GM19193 (cell line): Measurements from ENCODE around the gene ANKMY2.

ENCODE experiments used
- POLR2A ChIP-seq: IDR thresholded peaks from 4 replicates; pipeline ENCODE4 v1.6.1; 2011; ENCODE audit not compliant: insufficient read depth, insufficient read length; ENCODE audit errors: extremely low read depth

Gene ANKMY2

DNA sequence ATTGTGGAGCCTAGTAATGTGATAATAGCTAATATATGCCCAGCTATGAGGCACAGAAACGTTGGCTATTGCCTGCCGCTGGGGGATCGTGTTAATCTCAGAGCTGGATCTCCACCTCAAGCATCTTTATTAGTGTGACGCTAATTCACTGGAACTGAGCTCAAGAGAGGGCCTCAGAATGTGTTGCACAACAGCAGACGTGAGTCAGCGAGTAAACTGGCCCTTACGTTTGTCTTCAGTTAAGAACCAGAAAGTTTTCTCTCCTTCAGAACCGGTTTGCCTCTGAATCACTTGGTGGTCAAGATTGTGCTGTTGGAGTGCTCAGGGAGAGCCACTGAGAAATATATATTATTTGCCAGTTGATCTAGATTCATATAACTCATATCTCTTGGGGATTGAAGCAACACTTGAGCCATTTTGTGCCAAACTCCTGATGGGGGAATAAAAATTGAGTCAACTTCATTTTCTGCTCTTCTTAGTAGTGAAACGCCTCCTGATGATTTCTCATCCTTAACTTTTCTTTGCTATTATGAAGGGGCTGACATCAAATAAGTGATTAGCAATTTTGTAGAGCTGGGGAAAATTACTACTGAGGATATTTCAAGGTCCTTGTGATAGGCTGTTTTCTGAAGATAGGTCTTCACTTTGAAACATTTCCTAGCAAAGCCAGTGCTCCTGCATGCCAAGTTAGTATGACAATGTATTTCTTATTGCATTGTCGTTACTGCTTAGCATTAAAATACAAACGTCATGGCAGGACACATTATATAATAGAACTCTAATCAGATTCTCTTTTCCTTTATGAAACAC is 22.7 kb upstream of the ANKMY2 start:
- no peak for TF ChIP-seq POLR2A

DNA sequence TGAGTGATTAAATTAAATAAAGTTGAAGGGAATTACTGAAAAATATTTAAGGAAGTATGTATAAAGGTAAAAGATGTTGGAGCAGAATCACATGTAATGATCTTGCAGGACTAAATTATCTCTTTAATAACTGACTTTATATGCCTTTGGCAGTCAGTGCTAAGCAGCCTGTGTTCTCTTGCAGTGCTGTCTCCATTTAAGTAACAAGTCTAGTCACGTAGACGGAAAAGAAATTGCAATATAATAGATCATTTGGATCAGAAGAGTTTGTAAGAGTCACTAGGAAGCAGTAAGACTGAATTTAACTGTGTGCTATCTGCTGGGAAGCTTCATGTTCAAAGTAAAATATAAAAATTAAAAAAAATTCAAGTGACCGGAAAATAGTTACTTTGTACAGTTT is 21.8 kb upstream of the ANKMY2 start:
- no peak for TF ChIP-seq POLR2A

DNA sequence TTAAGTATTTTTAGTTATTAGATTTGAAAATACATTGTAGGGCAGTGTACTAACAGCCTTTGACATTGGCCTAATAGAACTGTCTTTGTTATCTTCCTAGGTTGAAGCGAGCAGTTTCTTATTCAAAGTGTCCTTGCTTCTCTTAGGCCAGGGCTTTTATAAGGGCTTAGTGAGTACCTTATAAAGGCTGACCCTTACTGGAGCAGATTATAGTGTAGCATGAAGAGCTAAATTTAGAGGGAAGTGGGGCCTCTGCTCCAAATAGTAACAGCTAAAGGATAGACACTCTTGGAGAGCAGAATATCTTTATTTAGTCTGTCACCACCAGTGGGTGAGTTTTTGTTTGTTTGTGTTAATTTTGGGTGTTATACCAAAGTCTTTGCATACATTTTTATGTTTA is 16.4 kb upstream of the ANKMY2 start:
- no peak for TF ChIP-seq POLR2A

DNA sequence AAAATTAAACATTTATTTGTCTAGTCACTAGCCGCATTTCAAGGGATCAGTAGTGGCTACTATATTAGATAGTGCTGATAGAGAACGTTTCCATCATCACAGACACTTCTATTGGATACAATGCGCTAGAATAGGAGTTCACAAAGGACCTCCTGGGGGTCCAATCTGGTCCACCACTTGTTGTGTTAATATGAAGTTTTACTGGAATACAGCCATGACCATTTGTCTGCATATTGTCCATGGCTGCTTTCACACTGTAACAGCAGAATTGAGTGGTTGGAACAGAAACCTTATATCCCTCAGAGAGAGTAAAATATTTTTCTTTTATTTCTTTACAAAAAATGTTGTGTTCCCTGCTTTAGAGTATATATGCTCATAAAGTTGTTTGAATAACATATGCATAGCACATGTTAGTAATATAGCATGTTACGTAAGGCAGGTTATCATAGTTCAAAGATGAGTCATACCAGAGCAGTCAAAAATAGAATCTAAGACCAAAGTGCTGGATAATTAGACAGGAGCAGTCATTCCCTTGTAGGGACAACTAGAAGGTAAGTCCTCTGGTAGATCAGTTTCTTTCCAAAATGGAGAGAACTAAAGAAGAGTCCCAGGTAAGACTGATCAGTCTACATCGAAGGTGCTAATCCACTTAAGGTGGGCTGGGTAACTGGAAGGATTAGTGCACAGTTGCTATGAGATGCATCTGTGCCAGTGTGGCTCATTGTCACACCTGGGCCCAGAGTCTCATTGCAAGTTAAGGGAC is 15.3 kb upstream of the ANKMY2 start:
- TF ChIP-seq POLR2A: no peak

DNA sequence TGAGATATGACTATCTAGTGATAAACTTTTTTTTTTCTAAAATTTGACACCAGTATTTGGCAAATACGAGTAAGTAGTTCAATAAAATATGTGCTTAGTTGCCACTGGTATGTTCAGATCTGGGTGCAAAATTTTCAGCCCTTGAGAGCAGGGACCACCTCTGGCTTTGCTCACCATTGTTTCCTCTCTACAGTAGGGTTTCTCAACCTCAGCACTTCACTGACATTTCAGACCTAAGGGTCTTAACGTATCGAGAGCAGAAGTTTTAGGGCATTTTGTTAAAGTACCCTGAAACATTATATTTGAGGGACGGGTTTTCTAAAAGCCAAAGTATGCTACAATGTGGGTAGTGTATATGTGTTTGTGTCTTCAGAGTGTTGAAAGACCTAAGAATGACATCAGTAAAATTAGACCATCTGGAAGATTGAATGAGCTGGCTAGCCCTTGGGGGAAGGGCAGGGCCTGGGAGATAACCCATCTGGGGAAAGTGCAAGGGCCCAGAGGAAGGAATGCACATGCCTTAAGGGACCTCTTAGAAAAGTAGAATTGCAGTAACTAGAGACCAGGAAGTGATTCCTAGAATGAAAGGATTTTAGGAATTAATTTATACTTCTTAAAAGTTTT is 12.2 kb upstream of the ANKMY2 start:
- TF ChIP-seq POLR2A: no peak

DNA sequence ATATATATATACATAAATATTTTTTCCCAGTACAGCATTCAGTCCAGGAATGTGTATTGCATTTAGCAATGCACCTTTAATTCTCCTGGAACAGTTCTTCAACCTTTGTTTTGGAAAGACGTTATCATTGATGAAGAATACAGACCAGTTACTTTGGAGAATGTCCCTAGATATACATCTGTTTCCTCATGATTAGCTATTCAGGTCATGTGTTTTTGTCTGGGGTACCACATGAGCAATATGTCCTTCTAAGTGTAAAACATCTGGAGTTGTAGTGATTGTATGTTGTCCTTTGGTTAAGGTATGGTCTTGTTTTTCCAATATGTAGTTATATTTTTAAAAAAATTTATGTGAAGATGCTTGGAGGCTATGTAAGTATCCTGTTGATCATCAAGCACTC is 10.6 kb upstream of the ANKMY2 start:
- no peak for TF ChIP-seq POLR2A

DNA sequence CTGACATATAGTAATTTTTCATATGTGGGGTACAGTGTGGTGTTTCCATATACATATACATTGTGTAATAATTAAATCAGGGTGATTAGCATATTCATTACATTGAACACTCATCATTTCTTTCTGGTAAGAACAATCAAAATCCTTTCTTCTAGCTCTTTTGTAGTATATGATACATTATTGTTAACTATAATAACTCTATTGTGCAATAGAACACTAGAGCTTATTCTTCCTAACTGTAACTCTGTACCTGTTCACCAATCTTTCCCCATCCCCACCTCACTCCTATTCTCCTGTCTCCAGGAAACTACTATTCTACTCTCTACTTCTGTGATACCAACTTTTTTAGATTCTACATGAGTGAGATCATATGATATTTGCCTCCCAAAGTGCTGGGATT is 9.8 kb upstream of the ANKMY2 start:
- no peak for TF ChIP-seq POLR2A

DNA sequence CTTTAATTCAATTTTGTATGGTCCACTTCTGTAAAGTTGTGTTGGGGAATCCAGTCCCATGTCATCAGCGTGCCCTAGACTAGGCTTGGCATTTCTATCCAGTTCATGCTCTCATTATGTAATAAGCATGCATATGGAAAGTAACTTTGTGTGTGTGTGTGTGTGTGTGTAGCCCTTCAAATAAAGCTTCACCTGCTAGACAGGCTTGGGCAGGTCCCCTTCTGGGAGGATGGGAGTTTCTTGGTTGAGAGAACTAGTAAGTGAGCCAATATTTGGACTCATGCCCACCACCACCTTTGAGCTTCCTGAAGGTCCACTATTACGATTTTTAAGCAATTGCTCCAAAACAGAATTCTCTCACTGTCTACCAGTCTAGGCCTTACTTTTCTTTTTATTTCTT is 7.3 kb upstream of the ANKMY2 start:
- TF ChIP-seq POLR2A: no peak

GRCh38 chr7:16652240-16652583 is 6.7 kb upstream of the ANKMY2 start:
- no peak for TF ChIP-seq POLR2A

DNA sequence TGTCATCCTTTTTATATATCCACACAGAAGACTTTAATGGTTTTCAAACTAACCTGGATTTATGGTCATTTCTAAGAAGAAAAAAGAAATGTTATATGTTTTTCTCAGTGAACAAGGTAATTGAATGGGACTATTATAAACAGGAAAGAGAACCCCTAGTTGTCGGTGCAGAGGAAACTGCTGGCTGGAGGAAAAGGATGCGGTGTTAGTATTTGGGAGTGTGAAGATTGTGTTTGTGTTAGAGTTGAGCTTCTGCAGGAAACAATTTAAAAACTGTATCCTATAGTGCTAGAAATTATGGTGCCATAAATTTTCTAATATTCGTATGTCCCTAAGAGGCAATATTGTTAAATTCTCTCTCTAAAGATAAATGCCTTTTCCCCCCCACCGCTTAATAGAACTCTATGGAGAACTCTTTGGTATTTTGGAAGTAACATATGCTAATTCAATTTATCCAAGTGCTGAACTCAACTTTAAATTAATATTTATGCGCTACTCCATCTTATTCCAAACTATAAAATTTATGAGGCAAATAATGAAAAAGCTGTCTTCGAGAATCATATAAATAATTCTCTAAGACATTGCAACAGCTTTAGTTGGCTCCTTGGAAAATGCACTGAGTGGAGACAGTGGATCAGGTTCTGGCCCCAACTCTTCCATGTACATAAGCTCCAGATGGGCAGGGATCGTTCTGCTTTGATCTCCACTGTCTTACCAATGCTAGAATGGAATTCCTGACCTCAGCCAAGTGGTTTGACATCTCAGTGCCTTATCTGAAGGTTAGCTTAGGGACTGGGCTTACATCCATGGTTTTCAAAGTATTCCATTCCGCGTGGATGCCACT is 6.1 kb upstream of the ANKMY2 start:
- no peak for TF ChIP-seq POLR2A

- TF ChIP-seq POLR2A: no peak
Measured at GRCh38 chr7:16650266-16650665, 4.7 kb upstream of the ANKMY2 start.

- no peak for TF ChIP-seq POLR2A
Measured at GRCh38 chr7:16649196-16649595, 3.6 kb upstream of the ANKMY2 start.

DNA sequence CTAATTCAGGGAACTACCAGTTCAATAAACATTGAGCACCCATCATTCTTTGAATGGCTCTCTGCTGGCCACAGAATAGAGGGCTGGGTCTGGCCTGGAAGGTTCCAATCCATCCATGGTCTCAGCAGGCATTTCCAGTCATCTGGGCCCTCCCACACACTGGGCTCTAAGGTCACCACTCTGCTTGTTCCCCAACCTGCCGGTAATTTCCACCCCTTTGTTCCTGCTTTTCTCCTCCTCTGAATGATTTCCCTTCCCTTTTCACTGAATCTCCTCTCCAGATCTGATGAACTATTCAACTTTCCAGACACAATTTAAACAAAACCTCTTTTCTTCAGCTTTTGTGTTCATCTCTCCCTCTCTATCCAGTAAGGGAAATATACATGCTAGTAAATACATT is 3.0 kb upstream of the ANKMY2 start:
- TF ChIP-seq POLR2A: no peak

GRCh38 chr7:16647435-16647960 is 1.9 kb upstream of the ANKMY2 start:
- no peak for TF ChIP-seq POLR2A
